Loucy (cell line): ENCODE results near the gene CCDC85C.

ENCODE experiments used
- H2AFZ ChIP-seq: fragments of 200-600 bp; sonication (generic); 2 replicates; pipeline ENCODE4 v1.6.0; 2016; ENCODE audit warnings: antibody characterized with exemption, mild to moderate bottlenecking, low read length, moderate library complexity
- H3F3A ChIP-seq: fragments of 200-600 bp; 2 replicates; pipeline ENCODE4 v1.6.0; 2016; ENCODE audit warnings: antibody characterized with exemption, low read depth, mild to moderate bottlenecking
- H3K27me3 ChIP-seq: fragments of 200-600 bp; sonication (generic); 2 replicates; pipeline ENCODE4 v1.6.1; 2014; ENCODE audit warnings: low read length, mild to moderate bottlenecking; ENCODE audit not compliant: insufficient read depth, poor library complexity, severe bottlenecking
- H3K36me3 ChIP-seq: fragments of 200-600 bp; sonication (generic); 2 replicates; pipeline ENCODE4 v1.6.1; 2016; ENCODE audit warnings: low read length; ENCODE audit not compliant: insufficient read depth
- H3K4me1 ChIP-seq: fragments of 200-600 bp; sonication (generic); 2 replicates; pipeline ENCODE4 v1.5.1; 2014; ENCODE audit warnings: low read length, mild to moderate bottlenecking; ENCODE audit not compliant: insufficient read depth, poor library complexity, severe bottlenecking
- H3K4me2 ChIP-seq: fragments of 200-600 bp; sonication (generic); 2 replicates; pipeline ENCODE4 v1.6.0; 2014; ENCODE audit warnings: antibody characterized with exemption, low read length, low read depth, mild to moderate bottlenecking; ENCODE audit not compliant: poor library complexity, severe bottlenecking
- H3K4me3 ChIP-seq: fragments of 200-600 bp; sonication (generic); 2 replicates; pipeline ENCODE4 v1.5.1; 2014; ENCODE audit warnings: low read length, mild to moderate bottlenecking, mixed read lengths; ENCODE audit not compliant: poor library complexity, severe bottlenecking
- H3K79me2 ChIP-seq: fragments of 200-600 bp; sonication (generic); 2 replicates; pipeline ENCODE4 v1.6.1; 2014; ENCODE audit warnings: low read length; ENCODE audit not compliant: insufficient read depth
- H3K9ac ChIP-seq: fragments of 200-600 bp; sonication (generic); 2 replicates; pipeline ENCODE4 v1.6.0; 2014; ENCODE audit warnings: mild to moderate bottlenecking, low read depth, low read length, moderate library complexity; ENCODE audit not compliant: poor library complexity, severe bottlenecking
- H3K9me2 ChIP-seq: fragments of 200-600 bp; sonication (generic); replicated peaks from 2 replicates; pipeline ENCODE4 v1.6.1; 2016; ENCODE audit warnings: low read depth, low read length, mixed read lengths
- H3K9me3 ChIP-seq: fragments of 200-600 bp; sonication (generic); 2 replicates; pipeline ENCODE4 v1.6.1; 2014; ENCODE audit warnings: mild to moderate bottlenecking, antibody characterized with exemption, low read length, low read depth; ENCODE audit not compliant: insufficient read depth
- H4K20me1 ChIP-seq: fragments of 200-600 bp; sonication (generic); 2 replicates; pipeline ENCODE4 v1.6.0; 2014; ENCODE audit warnings: antibody characterized with exemption, low read length, mild to moderate bottlenecking; ENCODE audit not compliant: insufficient read depth, poor library complexity, severe bottlenecking
- CTCF ChIP-seq: fragments of 200-600 bp; sonication (generic); conservative IDR thresholded peaks from 2 replicates; pipeline ENCODE4 v1.5.1; 2014; ENCODE audit warnings: mild to moderate bottlenecking, antibody characterized with exemption, low read length
- EZH2phosphoT487 ChIP-seq: fragments of 200-600 bp; IDR thresholded peaks from 2 replicates; pipeline ENCODE4 v1.6.1; 2018; ENCODE audit warnings: antibody characterized with exemption, mild to moderate bottlenecking, moderate library complexity, borderline replicate concordance

CCDC85C gene

DNA sequence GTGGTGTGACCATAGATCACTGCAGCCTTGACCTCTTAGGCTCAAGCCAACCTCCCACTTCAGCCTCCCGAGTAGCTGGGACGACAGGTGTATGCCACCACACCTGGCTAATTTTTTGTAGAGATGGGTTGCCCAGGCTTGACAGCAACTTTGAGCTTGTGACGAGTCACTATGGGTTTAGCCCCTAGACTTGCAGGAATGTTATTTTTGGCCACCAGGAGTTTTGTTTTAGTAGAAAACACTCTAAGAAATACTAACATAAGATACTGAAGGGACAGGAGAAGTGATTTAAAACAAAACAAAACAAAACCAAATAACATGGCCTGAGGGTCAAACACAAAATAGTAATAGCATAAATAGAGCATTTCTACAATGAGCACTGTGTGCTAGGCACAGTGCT, 149.8 kb downstream of the CCDC85C start:
- TF ChIP-seq EZH2phosphoT487: no peak
- no peaks in the 10 kb centered on the region for H3K4me1 ChIP-seq
- no peak overlapping the region for H3K4me3 ChIP-seq
- H4K20me1 ChIP-seq: peaks cover 5% of the 10 kb centered on the region
- H3K36me3 ChIP-seq: peaks cover 89% of the 10 kb centered on the region; the same call in 1 of the 2 replicates
- H3K27me3 ChIP-seq: no peaks in the 10 kb centered on the region
- no peak overlapping the region for H3K9ac ChIP-seq
- H2AFZ ChIP-seq: no peak overlapping the region
- no peaks in the 10 kb centered on the region for H3K9me2 ChIP-seq
- no peaks in the 10 kb centered on the region for H3F3A ChIP-seq
- no peaks in the 10 kb centered on the region for H3K9me3 ChIP-seq
- peaks cover 6% of the 10 kb centered on the region; the same call in 1 of the 2 replicates for H3K79me2 ChIP-seq
- H3K4me2 ChIP-seq: no peak overlapping the region

GRCh38 chr14:99452968-99453367, 151.0 kb downstream of the CCDC85C start:
- Histone ChIP-seq H3K79me2 (peaks cover 6% of the 10 kb centered on the region; the same call in 1 of the 2 replicates), H3K9me3 (no peaks in the 10 kb centered on the region), H3K36me3 (peaks cover 97% of the 10 kb centered on the region; the same call in 1 of the 2 replicates), H3K4me1 (no peaks in the 10 kb centered on the region), H3K27me3 (no peaks in the 10 kb centered on the region), H3K4me3 (no peak overlapping the region), H3K4me2 (no peak overlapping the region), H4K20me1 (peaks cover 5% of the 10 kb centered on the region), H2AFZ (no peak overlapping the region), H3K9me2 (no peaks in the 10 kb centered on the region), H3F3A (no peaks in the 10 kb centered on the region), H3K9ac (no peak overlapping the region)
- TF ChIP-seq EZH2phosphoT487 (no peak), CTCF (no peak)

- Histone ChIP-seq H3K9me2 (no peaks in the 10 kb centered on the region), H3K27me3 (no peaks in the 10 kb centered on the region), H2AFZ (no peak overlapping the region), H3K9me3 (no peaks in the 10 kb centered on the region), H3K4me1 (no peaks in the 10 kb centered on the region), H3F3A (no peaks in the 10 kb centered on the region), H3K36me3 (peaks cover 96% of the 10 kb centered on the region; the same call in 1 of the 2 replicates), H3K79me2 (peaks cover 6% of the 10 kb centered on the region; the same call in 1 of the 2 replicates), H4K20me1 (peaks cover 5% of the 10 kb centered on the region), H3K9ac (no peak overlapping the region), H3K4me2 (no peak overlapping the region), H3K4me3 (no peak overlapping the region)
- TF ChIP-seq CTCF (no peak), EZH2phosphoT487 (no peak)
These were observed 152.8 kb downstream of the CCDC85C start for GRCh38 chr14:99451234-99451633.

DNA sequence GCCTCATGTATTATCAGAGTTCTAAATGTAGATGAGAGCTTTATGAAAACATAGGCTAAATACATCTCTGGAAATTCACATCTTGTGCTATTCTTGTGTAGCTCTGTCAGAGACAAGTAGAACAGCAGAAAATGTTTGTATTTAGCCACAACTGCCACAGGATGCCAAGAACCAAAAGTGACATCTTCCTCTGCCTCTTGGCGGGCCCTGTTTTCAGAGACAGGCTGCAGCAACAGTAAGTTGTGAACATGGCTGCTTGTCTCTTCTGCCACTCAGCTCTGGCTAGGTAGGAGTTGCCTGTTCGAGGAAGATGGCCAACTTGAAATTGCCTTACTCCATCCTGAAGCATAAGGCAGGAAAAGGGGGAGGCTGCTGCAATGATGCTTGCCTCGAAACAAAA, 153.7 kb downstream of the CCDC85C start:
- Histone ChIP-seq H4K20me1 (peaks cover 5% of the 10 kb centered on the region), H3K4me3 (no peak overlapping the region), H3K79me2 (peaks cover 6% of the 10 kb centered on the region; the same call in 1 of the 2 replicates), H3K9ac (no peak overlapping the region), H3K4me1 (no peaks in the 10 kb centered on the region), H3K4me2 (no peak overlapping the region), H3K27me3 (no peaks in the 10 kb centered on the region), H3F3A (no peaks in the 10 kb centered on the region), H3K36me3 (peaks cover 96% of the 10 kb centered on the region; the same call in 1 of the 2 replicates), H3K9me2 (no peaks in the 10 kb centered on the region), H2AFZ (no peak overlapping the region), H3K9me3 (no peaks in the 10 kb centered on the region)
- no peak for TF ChIP-seq EZH2phosphoT487
- TF ChIP-seq CTCF: no peak
